Measurements from ENCODE around the gene EPHB1. TPM values are rescaled to one million over a fixed set of nuclear protein-coding genes. Genes with fewer than 3 reads are reported as not detected.
"Not testable (repeated sequence)": the region's sequence is repeated elsewhere in the genome, so short reads cannot be mapped to it uniquely, and the experiment has no call there.

The EPHB1 gene
- total RNA-seq, 1 experiment from 2014 or later, result 7.0 TPM

- TF ChIP-seq E2F4 (CRISPR knock-in tag; IDR thresholded peaks at IDR 0.05; ENCODE audit: borderline replicate concordance, low read depth), result no peak
- TF ChIP-seq AFF4 (CRISPR knock-in tag; IDR thresholded peaks at IDR 0.05; ENCODE audit: borderline replicate concordance), result no peak
- TF ChIP-seq CREM (CRISPR knock-in tag; IDR thresholded peaks at IDR 0.05), result no peak
- TF ChIP-seq OVOL2 (CRISPR knock-in tag; IDR thresholded peaks at IDR 0.05; ENCODE audit: borderline replicate concordance), result no peak
- no peak for TF ChIP-seq ZNF138 (CRISPR knock-in tag; conservative IDR thresholded peaks at IDR 0.05)
- TF ChIP-seq FOXP1 (CRISPR knock-in tag; IDR thresholded peaks at IDR 0.05; ENCODE audit: borderline replicate concordance), result no peak
- no peak for TF ChIP-seq TCF7 (CRISPR knock-in tag; IDR thresholded peaks at IDR 0.05; ENCODE audit: low read depth)
Observed at GRCh38 chr3:135107043-135107442, 312.0 kb downstream of the EPHB1 start (continued).

- Mint-ChIP-seq H3K4me3 (no peak overlapping the region), H3K36me3 (no peaks in the 10 kb centered on the region), H3K9me3 (no peaks in the 10 kb centered on the region; the same call in 1 of the 2 replicates), H3K27me3 (ENCODE audit: low read depth) (no peaks in the 10 kb centered on the region), H3K27ac (no peak overlapping the region), H3K4me1 (peaks cover under 1% of the 10 kb centered on the region; the same call in 1 of the 2 replicates)
- ChIA-PET POLR2A (interaction anchor here (1.1 kb wide), 1 partner anchor 10 kb away, joined by 3 read pairs; no protein-coding TSS in a partner anchor), CTCF (interaction anchor here (1.2 to 1.5 kb wide), 2 partner anchors 314 to 355 kb away, joined by 3 read pairs; partner anchors contain the start of gene EPHB1)
- TF ChIP-seq AR (CRISPR knock-in tag; IDR thresholded peaks at IDR 0.05) (no peak), ZNF138 (CRISPR knock-in tag; conservative IDR thresholded peaks at IDR 0.05) (no peak), ATF1 (CRISPR knock-in tag; IDR thresholded peaks at IDR 0.05) (no peak)
- DNase-seq (ENCODE audit: low spot score) (no peak), ATAC-seq (no peak)
Observed at GRCh38 chr3:135109681-135110080, 314.6 kb downstream of the EPHB1 start.

- POLR2A ChIA-PET; H3K4me3 Mint-ChIP-seq; CTCF ChIA-PET; ATAC-seq; H3K4me1 Mint-ChIP-seq; H3K27me3 Mint-ChIP-seq (ENCODE audit: low read depth); H3K9me3 Mint-ChIP-seq; H3K36me3 Mint-ChIP-seq; DNase-seq (ENCODE audit: low spot score); H3K27ac Mint-ChIP-seq: not testable (repeated sequence)
Observed at GRCh38 chr3:135114551-135114950, 319.5 kb downstream of the EPHB1 start.

- Mint-ChIP-seq H3K27me3 (ENCODE audit: low read depth) (no peaks in the 10 kb centered on the region), H3K36me3 (no peaks in the 10 kb centered on the region), H3K27ac (no peak overlapping the region), H3K4me1 (no peaks in the 10 kb centered on the region), H3K4me3 (no peak overlapping the region), H3K9me3 (peaks cover 4% of the 10 kb centered on the region; the same call in 1 of the 2 replicates)
- CTCF ChIA-PET, result no interaction called here
- DNase-seq (ENCODE audit: low spot score), result no peak
- no peak for ATAC-seq
- POLR2A ChIA-PET, result no interaction called here
- TF ChIP-seq ZNF138 (CRISPR knock-in tag; conservative IDR thresholded peaks at IDR 0.05) (no peak), ZNF317 (CRISPR knock-in tag; IDR thresholded peaks at IDR 0.05; ENCODE audit: borderline replicate concordance, low read depth) (no peak), NR1H2 (CRISPR knock-in tag; IDR thresholded peaks at IDR 0.05) (no peak), MAX (CRISPR knock-in tag; IDR thresholded peaks at IDR 0.05) (no peak), NR3C1 (CRISPR knock-in tag; conservative IDR thresholded peaks at IDR 0.05; ENCODE audit: low read depth) (no peak), ATF1 (CRISPR knock-in tag; IDR thresholded peaks at IDR 0.05) (no peak), TCF7 (CRISPR knock-in tag; IDR thresholded peaks at IDR 0.05; ENCODE audit: low read depth) (no peak), ZNF416 (CRISPR knock-in tag; IDR thresholded peaks at IDR 0.05) (no peak), SMAD3 (CRISPR knock-in tag; IDR thresholded peaks at IDR 0.05; ENCODE audit: borderline replicate concordance) (no peak), JAZF1 (CRISPR knock-in tag; IDR thresholded peaks at IDR 0.05) (no peak), RELA (CRISPR knock-in tag; IDR thresholded peaks at IDR 0.05; ENCODE audit: borderline replicate concordance) (no peak), ZBTB21 (CRISPR knock-in tag; IDR thresholded peaks at IDR 0.05; ENCODE audit: borderline replicate concordance) (no peak), OVOL2 (CRISPR knock-in tag; IDR thresholded peaks at IDR 0.05; ENCODE audit: borderline replicate concordance) (no peak), ZNF671 (CRISPR knock-in tag; IDR thresholded peaks at IDR 0.05) (no peak), CDX4 (CRISPR knock-in tag; IDR thresholded peaks at IDR 0.05; ENCODE audit: borderline replicate concordance) (no peak), CBFB (CRISPR knock-in tag; IDR thresholded peaks at IDR 0.05; ENCODE audit: low read depth) (no peak)
Observed at GRCh38 chr3:135117977-135118376, 322.9 kb downstream of the EPHB1 start.
